ENCODE results near the gene PHOSPHO1. TPM values are rescaled to one million over a fixed set of nuclear protein-coding genes. Genes with fewer than 3 reads are reported as not detected.

Gene PHOSPHO1, protein sequence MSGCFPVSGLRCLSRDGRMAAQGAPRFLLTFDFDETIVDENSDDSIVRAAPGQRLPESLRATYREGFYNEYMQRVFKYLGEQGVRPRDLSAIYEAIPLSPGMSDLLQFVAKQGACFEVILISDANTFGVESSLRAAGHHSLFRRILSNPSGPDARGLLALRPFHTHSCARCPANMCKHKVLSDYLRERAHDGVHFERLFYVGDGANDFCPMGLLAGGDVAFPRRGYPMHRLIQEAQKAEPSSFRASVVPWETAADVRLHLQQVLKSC
- not detected in 2 replicates for total RNA-seq

GRCh38 chr17:49230636-49231562 lies at the start of gene PHOSPHO1:
Gene PHOSPHO1 (minus strand): TSS chr17:49230787. CDS start chr17:49226691, 4,096 bp downstream.

GRCh38 chr17:49210158-49211029 lies 20.2 kb downstream of the PHOSPHO1 start, which contains the start of the genes ABI3 and GNGT2:
Gene ABI3 (plus strand): TSS chr17:49210707. CDS start chr17:49210725, 18 bp downstream.
Gene GNGT2 (minus strand): TSS chr17:49210574. CDS start chr17:49207422, 3,152 bp downstream.

Other genes starting within 250 kb of the PHOSPHO1 start
- gene IGF2BP1, start 233.4 kb downstream of the PHOSPHO1 start, total RNA-seq: 2.1 and 2.5 TPM in 2 replicates
- under 0.01 TPM in 1 of 2 replicates, not detected in the other for gene B4GALNT2, start 98.0 kb downstream of the PHOSPHO1 start, total RNA-seq
- not detected in 2 replicates for gene GNGT2, start 20.2 kb downstream of the PHOSPHO1 start, total RNA-seq
- gene ABI3, start 20.1 kb downstream of the PHOSPHO1 start, total RNA-seq: not detected in 2 replicates
- gene ZNF652, start 131.5 kb upstream of the PHOSPHO1 start, total RNA-seq: 4.9 and 8.9 TPM in 2 replicates
- gene PHB1, start 184.1 kb upstream of the PHOSPHO1 start, total RNA-seq: 143 and 167 TPM in 2 replicates